GM23338 (cell line): ENCODE measurements around the gene EPB41L4A. TPM values are rescaled to one million over a fixed set of nuclear protein-coding genes. Genes with fewer than 3 reads are reported as not detected.

ENCODE experiments used
- ATAC-seq: fragments of 200-7000 bp; cut with Tn5 transposase; 3 replicates; pipeline ENCODE4 v1.9.1; 2020
- DNase-seq: peaks from one replicate; pipeline ENCODE4 v3.0.0-alpha.2; 2015; ENCODE audit warnings: low spot score
- H2AFZ ChIP-seq: fragments of 200-600 bp; sonication (generic); 2 replicates; pipeline ENCODE4 v1.8.0; 2016; ENCODE audit warnings: antibody characterized with exemption, mild to moderate bottlenecking, moderate library complexity
- H3F3A ChIP-seq: fragments of 200-600 bp; sonication (generic); replicated peaks from 2 replicates; pipeline ENCODE4 v1.8.0; 2017; ENCODE audit warnings: antibody characterized with exemption, mixed run types, low read depth
- H3K27ac ChIP-seq: fragments of 200-600 bp; sonication (generic); 2 replicates; pipeline ENCODE4 v1.6.1; 2016; ENCODE audit warnings: low read depth
- H3K27me3 ChIP-seq: fragments of 200-600 bp; sonication (generic); 2 replicates; pipeline ENCODE4 v1.8.0; 2016; ENCODE audit warnings: mild to moderate bottlenecking, mixed run types, moderate library complexity; ENCODE audit not compliant: insufficient read depth
- H3K36me3 ChIP-seq: fragments of 200-600 bp; sonication (generic); 2 replicates; pipeline ENCODE4 v1.8.0; 2016; ENCODE audit warnings: mild to moderate bottlenecking; ENCODE audit not compliant: insufficient read depth
- H3K4me1 ChIP-seq: fragments of 200-600 bp; sonication (generic); 2 replicates; pipeline ENCODE4 v1.8.0; 2016; ENCODE audit warnings: mild to moderate bottlenecking, moderate library complexity; ENCODE audit not compliant: insufficient read depth
- H3K4me2 ChIP-seq: fragments of 200-600 bp; sonication (generic); 2 replicates; pipeline ENCODE4 v1.7.1; 2017; ENCODE audit warnings: mixed run types
- H3K4me3 ChIP-seq: fragments of 200-600 bp; sonication (generic); 2 replicates; pipeline ENCODE4 v1.6.1; 2016; ENCODE audit warnings: mixed run types
- H3K79me2 ChIP-seq: fragments of 200-600 bp; sonication (generic); replicated peaks from 2 replicates; pipeline ENCODE4 v1.8.0; 2017; ENCODE audit warnings: mild to moderate bottlenecking; ENCODE audit not compliant: insufficient read depth
- H3K9me2 ChIP-seq: fragments of 200-600 bp; sonication (generic); 2 replicates; pipeline ENCODE4 v1.8.0; 2017; ENCODE audit not compliant: insufficient read depth
- H4K20me1 ChIP-seq: fragments of 200-600 bp; sonication (generic); replicated peaks from 2 replicates; pipeline ENCODE4 v1.8.0; 2017; ENCODE audit warnings: mild to moderate bottlenecking; ENCODE audit not compliant: insufficient read depth
- H3K27ac Mint-ChIP-seq: 2 replicates; pipeline ENCODE4 v1.8.0; 2020; ENCODE audit warnings: inconsistent platforms, mild to moderate bottlenecking, moderate library complexity, mixed read lengths
- H3K27me3 Mint-ChIP-seq: 3 replicates; pipeline ENCODE4 v1.8.0; 2022; ENCODE audit warnings: low read depth, mild to moderate bottlenecking, moderate library complexity, mixed read lengths, inconsistent platforms; ENCODE audit not compliant: insufficient read depth, poor library complexity
- H3K36me3 Mint-ChIP-seq: 3 replicates; pipeline ENCODE4 v1.8.0; 2021; ENCODE audit warnings: low read depth, mild to moderate bottlenecking, inconsistent platforms, moderate library complexity, mixed read lengths
- H3K4me1 Mint-ChIP-seq: 3 replicates; pipeline ENCODE4 v1.8.0; 2020; ENCODE audit warnings: mild to moderate bottlenecking, inconsistent platforms, mixed read lengths
- H3K4me3 Mint-ChIP-seq: 3 replicates; pipeline ENCODE4 v1.8.0; 2021; ENCODE audit warnings: moderate library complexity, mild to moderate bottlenecking, inconsistent platforms, mixed read lengths
- H3K9me3 Mint-ChIP-seq: 3 replicates; pipeline ENCODE4 v1.8.0; 2020; ENCODE audit warnings: moderate library complexity, mild to moderate bottlenecking, inconsistent platforms, mixed read lengths
- CREB1 ChIP-seq: fragments of 250-450 bp; sonication (Bioruptor Pico); IDR thresholded peaks from 2 replicates; pipeline ENCODE4 v1.5.0; 2020; ENCODE audit warnings: low read depth, mild to moderate bottlenecking, moderate library complexity
- EZH2 ChIP-seq: fragments of 200-600 bp; sonication (generic); IDR thresholded peaks from one replicate; pipeline ENCODE4 v1.8.0; 2017; ENCODE audit warnings: antibody characterized with exemption, mild to moderate bottlenecking, low read depth; ENCODE audit not compliant: unreplicated experiment
- JUNB ChIP-seq: IDR thresholded peaks from one replicate; pipeline ENCODE4 v1.6.1; 2016; ENCODE audit warnings: antibody characterized with exemption; ENCODE audit not compliant: unreplicated experiment
- POLR2AphosphoS5 ChIP-seq: IDR thresholded peaks from 2 replicates; pipeline ENCODE4 v1.6.1; 2016; ENCODE audit warnings: antibody characterized with exemption, low read depth
- STAT1 ChIP-seq: IDR thresholded peaks from one replicate; pipeline ENCODE4 v1.6.1; 2016; ENCODE audit warnings: antibody characterized with exemption; ENCODE audit not compliant: unreplicated experiment
- ZNF114 ChIP-seq: fragments of 250-450 bp; sonication (Bioruptor Pico); IDR thresholded peaks from 2 replicates; pipeline ENCODE4 v1.5.0; 2020; ENCODE audit warnings: mild to moderate bottlenecking, moderate library complexity
- ZNF331 ChIP-seq: fragments of 250-450 bp; sonication (Bioruptor Pico); IDR thresholded peaks from 2 replicates; pipeline ENCODE4 v1.5.0; 2020; ENCODE audit warnings: low read depth, mild to moderate bottlenecking, moderate library complexity
- polyA plus RNA-seq: library from polyadenylated mRNA; unstranded; fragments of >200 nt; fragmentation: Nextera tagmentation; extraction: Ambion mirVana; gene quantifications from 2 replicates; pipeline ENCODE4 v1.2.1, GENCODE V29; 2016
- total RNA-seq: library from RNA; depleted of rRNA; stranded (reverse); fragments of >200 nt; shearing (Covaris generic); gene quantifications from 2 replicates; pipeline ENCODE4 v1.2.3, GENCODE V29; 2014
- TF ChIP-seq, protein P1 (sequence below): IDR thresholded peaks from 2 replicates; pipeline ENCODE4 v1.6.1; 2016; ENCODE audit warnings: antibody characterized with exemption
- TF ChIP-seq, protein P2 (sequence below), 2 experiments: fragments of 200-600 bp in 1 of 2; sonication (generic) in 1 of 2; conservative IDR thresholded peaks; 2 replicates each; pipeline versions ENCODE4 v1.5.1 to v1.6.1; 2016 to 2017; ENCODE audit warnings: antibody characterized with exemption in 2 of 2, low read depth in 2 of 2, mild to moderate bottlenecking in 2 of 2, moderate library complexity in 1 of 2

EPB41L4A gene
- total and polyA plus RNA-seq, 2 experiments from 2014 or later: 5.7 to 6.0 TPM

DNA sequence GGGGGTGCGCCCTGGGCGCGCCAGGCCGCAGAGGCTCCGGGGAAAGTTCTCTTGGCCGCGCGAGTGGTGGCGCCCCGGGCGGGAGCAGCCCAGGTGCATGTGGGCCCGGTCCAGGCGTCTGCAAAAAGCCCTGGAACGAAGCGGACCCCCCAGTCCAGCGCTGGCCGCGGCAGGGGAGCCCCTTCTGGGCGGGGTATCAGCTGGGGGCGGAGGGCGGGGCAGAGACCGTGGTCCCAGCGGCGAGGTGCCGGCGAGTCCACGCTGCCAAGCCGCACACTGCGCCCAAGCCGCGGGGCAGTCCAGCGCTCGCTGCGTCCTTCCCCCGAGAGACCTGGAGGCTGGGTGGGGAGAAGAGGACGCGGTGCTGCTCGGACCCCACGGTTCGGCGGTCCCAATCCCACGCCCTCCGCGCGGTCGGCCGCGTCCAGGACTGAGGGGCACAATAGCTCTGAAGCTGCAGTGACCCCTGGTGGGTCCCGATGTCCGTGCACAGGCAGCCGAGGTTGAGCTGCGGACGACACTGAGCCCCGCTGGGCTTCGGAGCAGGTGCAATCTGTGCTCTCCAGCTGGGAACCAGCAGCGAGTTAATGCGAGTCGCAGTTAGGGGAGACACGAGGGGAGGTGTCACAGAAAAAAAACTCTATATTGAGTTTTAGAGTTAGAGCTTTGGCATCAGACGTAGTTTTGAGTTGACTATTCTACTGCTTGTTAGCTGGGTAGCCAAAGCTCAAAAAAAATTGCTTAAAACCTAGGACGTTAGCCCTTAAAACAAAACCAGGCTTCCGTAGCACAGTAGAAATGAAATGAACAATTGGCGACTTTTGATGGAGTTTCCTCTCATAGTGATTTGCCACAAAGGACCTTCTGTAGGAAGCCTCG, 1.1 kb upstream of the EPB41L4A start:
- H3F3A ChIP-seq: no peaks in the 10 kb centered on the region
- Mint-ChIP-seq H3K27me3 (peaks cover 35% of the 10 kb centered on the region), H3K9me3 (no peaks in the 10 kb centered on the region; the same call in 1 of the 3 replicates), H3K4me3 (peak overlapping the region; percentile 80), H3K36me3 (no peaks in the 10 kb centered on the region), H3K4me1 (peaks cover 12% of the 10 kb centered on the region; the same call in 2 of the 3 replicates), H3K27ac (no peak overlapping the region)
- H3K36me3 ChIP-seq: no peaks in the 10 kb centered on the region
- H3K27ac ChIP-seq: no peak overlapping the region
- peak overlapping the region; percentile 97 for H3K4me2 ChIP-seq
- TF ChIP-seq ZNF114 (no peak), ZNF331 (no peak), CREB1 (CRISPR knock-in tag) (no peak), JUNB (no peak), EZH2 (no peak), STAT1 (no peak), POLR2AphosphoS5 (no peak)
- TF ChIP-seq, protein P1, sequence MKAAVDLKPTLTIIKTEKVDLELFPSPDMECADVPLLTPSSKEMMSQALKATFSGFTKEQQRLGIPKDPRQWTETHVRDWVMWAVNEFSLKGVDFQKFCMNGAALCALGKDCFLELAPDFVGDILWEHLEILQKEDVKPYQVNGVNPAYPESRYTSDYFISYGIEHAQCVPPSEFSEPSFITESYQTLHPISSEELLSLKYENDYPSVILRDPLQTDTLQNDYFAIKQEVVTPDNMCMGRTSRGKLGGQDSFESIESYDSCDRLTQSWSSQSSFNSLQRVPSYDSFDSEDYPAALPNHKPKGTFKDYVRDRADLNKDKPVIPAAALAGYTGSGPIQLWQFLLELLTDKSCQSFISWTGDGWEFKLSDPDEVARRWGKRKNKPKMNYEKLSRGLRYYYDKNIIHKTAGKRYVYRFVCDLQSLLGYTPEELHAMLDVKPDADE: no peak
- TF ChIP-seq, protein P2, sequence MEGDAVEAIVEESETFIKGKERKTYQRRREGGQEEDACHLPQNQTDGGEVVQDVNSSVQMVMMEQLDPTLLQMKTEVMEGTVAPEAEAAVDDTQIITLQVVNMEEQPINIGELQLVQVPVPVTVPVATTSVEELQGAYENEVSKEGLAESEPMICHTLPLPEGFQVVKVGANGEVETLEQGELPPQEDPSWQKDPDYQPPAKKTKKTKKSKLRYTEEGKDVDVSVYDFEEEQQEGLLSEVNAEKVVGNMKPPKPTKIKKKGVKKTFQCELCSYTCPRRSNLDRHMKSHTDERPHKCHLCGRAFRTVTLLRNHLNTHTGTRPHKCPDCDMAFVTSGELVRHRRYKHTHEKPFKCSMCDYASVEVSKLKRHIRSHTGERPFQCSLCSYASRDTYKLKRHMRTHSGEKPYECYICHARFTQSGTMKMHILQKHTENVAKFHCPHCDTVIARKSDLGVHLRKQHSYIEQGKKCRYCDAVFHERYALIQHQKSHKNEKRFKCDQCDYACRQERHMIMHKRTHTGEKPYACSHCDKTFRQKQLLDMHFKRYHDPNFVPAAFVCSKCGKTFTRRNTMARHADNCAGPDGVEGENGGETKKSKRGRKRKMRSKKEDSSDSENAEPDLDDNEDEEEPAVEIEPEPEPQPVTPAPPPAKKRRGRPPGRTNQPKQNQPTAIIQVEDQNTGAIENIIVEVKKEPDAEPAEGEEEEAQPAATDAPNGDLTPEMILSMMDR (conservative IDR thresholded peaks at IDR 0.05; ENCODE audit: low read depth in 2 of 2): peak; percentile 77 to 95
- H2AFZ ChIP-seq: peak overlapping the region; percentile 96
- H3K27me3 ChIP-seq: peaks cover 52% of the 10 kb centered on the region
- 0 out of 2 replicates have a peak, but pooled peaks cover 8% of the 10 kb centered on the region for H3K4me1 ChIP-seq
- no peaks in the 10 kb centered on the region for H3K79me2 ChIP-seq
- H4K20me1 ChIP-seq: 0 out of 2 replicates have a peak, but pooled peaks cover 6% of the 10 kb centered on the region
- ATAC-seq: peak; percentile 85
- peak; percentile 89 for DNase-seq
- no peaks in the 10 kb centered on the region for H3K9me2 ChIP-seq
- peak overlapping the region; percentile 87 for H3K4me3 ChIP-seq

DNA sequence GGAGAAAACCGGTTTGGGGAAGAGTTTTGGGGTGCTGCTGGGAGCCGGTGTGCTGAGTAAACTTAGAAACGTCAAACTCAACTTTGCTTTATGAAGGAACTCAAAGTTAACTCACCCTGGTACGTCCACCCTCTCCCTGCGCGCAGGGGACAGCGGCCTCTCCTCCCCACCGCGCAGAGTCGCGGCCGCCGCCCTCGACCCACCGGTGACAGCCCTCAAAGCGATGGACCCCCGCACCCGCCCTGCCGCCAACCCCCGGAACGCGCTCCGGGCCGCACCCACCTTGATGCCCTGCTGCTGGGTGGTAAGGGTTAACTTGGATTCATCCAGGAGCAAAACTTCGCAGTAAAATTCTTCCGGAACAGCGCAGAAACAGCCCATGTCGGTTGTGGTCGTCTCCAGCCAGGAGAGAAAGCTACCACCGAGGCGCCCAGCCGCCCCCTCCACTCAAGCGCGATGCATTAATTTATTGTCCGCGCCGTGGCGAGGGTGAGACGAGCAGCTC, 366 bp downstream of the EPB41L4A start:
- no peak overlapping the region for H3K27ac Mint-ChIP-seq
- Histone ChIP-seq H3F3A (no peaks in the 10 kb centered on the region), H3K79me2 (no peaks in the 10 kb centered on the region), H2AFZ (peak overlapping the region; percentile 96), H3K9me2 (no peaks in the 10 kb centered on the region), H3K4me2 (peak overlapping the region; percentile 97), H3K36me3 (no peaks in the 10 kb centered on the region), H4K20me1 (0 out of 2 replicates have a peak, but pooled peaks cover 6% of the 10 kb centered on the region), H3K27me3 (peaks cover 52% of the 10 kb centered on the region), H3K27ac (no peak overlapping the region), H3K4me3 (peak overlapping the region; percentile 87), H3K4me1 (0 out of 2 replicates have a peak, but pooled peaks cover 8% of the 10 kb centered on the region)
- H3K27me3 Mint-ChIP-seq: peaks cover 35% of the 10 kb centered on the region
- H3K36me3 Mint-ChIP-seq: no peaks in the 10 kb centered on the region
- ATAC-seq: peak; percentile 6
- peak overlapping the region; percentile 81 for H3K4me3 Mint-ChIP-seq
- no peaks in the 10 kb centered on the region; the same call in 1 of the 3 replicates for H3K9me3 Mint-ChIP-seq
- no peak for TF ChIP-seq JUNB
- no peak for TF ChIP-seq EZH2
- DNase-seq: peak; percentile 61
- peaks cover 8% of the 10 kb centered on the region; the same call in 2 of the 3 replicates for H3K4me1 Mint-ChIP-seq
